ENCODE measurements around the gene MYO5C.

DNA sequence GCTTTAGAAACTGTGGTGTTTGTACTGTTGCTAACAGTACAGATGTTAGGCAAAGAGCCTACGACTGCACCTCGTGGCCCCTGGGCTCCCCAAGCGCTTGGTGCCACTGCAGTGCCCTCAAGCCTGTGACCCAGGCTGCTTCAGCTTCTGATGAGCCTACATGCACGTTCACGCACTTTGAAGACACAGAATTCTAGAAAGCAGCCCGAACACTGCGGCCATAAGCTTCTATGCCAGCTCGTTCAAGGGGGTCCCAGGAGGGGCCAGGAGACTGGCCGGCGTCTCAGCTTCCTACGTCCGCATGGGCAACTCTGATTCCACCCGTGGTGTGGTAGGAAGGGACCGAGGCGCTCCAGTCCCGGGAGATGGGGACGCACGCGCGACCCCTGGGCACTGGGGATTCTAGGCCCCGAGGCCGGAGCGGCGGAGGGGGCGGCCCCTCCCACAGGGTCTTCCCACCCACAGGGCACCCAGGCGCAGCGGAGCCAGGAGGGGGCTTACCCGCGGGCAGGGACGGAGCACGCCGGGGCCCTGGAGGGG lies 653 bp downstream of the MYO5C start:
- TF ChIP-seq POLR2A (IDR thresholded peaks at IDR 0.05) = no peak
- TF ChIP-seq, protein P1, sequence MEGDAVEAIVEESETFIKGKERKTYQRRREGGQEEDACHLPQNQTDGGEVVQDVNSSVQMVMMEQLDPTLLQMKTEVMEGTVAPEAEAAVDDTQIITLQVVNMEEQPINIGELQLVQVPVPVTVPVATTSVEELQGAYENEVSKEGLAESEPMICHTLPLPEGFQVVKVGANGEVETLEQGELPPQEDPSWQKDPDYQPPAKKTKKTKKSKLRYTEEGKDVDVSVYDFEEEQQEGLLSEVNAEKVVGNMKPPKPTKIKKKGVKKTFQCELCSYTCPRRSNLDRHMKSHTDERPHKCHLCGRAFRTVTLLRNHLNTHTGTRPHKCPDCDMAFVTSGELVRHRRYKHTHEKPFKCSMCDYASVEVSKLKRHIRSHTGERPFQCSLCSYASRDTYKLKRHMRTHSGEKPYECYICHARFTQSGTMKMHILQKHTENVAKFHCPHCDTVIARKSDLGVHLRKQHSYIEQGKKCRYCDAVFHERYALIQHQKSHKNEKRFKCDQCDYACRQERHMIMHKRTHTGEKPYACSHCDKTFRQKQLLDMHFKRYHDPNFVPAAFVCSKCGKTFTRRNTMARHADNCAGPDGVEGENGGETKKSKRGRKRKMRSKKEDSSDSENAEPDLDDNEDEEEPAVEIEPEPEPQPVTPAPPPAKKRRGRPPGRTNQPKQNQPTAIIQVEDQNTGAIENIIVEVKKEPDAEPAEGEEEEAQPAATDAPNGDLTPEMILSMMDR (IDR thresholded peaks at IDR 0.05) = no peak

Data from adrenal gland (tissue), 5 donors.